ENCODE data around the gene RPUSD4.

- TF ChIP-seq, protein P1, sequence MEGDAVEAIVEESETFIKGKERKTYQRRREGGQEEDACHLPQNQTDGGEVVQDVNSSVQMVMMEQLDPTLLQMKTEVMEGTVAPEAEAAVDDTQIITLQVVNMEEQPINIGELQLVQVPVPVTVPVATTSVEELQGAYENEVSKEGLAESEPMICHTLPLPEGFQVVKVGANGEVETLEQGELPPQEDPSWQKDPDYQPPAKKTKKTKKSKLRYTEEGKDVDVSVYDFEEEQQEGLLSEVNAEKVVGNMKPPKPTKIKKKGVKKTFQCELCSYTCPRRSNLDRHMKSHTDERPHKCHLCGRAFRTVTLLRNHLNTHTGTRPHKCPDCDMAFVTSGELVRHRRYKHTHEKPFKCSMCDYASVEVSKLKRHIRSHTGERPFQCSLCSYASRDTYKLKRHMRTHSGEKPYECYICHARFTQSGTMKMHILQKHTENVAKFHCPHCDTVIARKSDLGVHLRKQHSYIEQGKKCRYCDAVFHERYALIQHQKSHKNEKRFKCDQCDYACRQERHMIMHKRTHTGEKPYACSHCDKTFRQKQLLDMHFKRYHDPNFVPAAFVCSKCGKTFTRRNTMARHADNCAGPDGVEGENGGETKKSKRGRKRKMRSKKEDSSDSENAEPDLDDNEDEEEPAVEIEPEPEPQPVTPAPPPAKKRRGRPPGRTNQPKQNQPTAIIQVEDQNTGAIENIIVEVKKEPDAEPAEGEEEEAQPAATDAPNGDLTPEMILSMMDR (IDR thresholded peaks at IDR 0.05): no peak
- TF ChIP-seq POLR2A (IDR thresholded peaks at IDR 0.05): no peak
These were observed 41.8 kb upstream of the RPUSD4 start for GRCh38 chr11:126253265-126253664.
